Stimulated activated CD8-positive, alpha-beta memory T cell treated with anti-CD3 and anti-CD28 coated beads, Interleukin-4, amount 100 ng/mL, for 24 hours (primary cell): ENCODE measurements around the gene TGFBRAP1.
A peak's percentile ranks its signal among the peaks of the same experiment; 100 is the strongest.

Experiments
- DNase-seq: peaks from one replicate; pipeline ENCODE4 v3.0.0-alpha.2; 2020; ENCODE audit warnings: low read depth

TGFBRAP1 gene, protein sequence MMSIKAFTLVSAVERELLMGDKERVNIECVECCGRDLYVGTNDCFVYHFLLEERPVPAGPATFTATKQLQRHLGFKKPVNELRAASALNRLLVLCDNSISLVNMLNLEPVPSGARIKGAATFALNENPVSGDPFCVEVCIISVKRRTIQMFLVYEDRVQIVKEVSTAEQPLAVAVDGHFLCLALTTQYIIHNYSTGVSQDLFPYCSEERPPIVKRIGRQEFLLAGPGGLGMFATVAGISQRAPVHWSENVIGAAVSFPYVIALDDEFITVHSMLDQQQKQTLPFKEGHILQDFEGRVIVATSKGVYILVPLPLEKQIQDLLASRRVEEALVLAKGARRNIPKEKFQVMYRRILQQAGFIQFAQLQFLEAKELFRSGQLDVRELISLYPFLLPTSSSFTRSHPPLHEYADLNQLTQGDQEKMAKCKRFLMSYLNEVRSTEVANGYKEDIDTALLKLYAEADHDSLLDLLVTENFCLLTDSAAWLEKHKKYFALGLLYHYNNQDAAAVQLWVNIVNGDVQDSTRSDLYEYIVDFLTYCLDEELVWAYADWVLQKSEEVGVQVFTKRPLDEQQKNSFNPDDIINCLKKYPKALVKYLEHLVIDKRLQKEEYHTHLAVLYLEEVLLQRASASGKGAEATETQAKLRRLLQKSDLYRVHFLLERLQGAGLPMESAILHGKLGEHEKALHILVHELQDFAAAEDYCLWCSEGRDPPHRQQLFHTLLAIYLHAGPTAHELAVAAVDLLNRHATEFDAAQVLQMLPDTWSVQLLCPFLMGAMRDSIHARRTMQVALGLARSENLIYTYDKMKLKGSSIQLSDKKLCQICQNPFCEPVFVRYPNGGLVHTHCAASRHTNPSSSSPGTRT

DNA sequence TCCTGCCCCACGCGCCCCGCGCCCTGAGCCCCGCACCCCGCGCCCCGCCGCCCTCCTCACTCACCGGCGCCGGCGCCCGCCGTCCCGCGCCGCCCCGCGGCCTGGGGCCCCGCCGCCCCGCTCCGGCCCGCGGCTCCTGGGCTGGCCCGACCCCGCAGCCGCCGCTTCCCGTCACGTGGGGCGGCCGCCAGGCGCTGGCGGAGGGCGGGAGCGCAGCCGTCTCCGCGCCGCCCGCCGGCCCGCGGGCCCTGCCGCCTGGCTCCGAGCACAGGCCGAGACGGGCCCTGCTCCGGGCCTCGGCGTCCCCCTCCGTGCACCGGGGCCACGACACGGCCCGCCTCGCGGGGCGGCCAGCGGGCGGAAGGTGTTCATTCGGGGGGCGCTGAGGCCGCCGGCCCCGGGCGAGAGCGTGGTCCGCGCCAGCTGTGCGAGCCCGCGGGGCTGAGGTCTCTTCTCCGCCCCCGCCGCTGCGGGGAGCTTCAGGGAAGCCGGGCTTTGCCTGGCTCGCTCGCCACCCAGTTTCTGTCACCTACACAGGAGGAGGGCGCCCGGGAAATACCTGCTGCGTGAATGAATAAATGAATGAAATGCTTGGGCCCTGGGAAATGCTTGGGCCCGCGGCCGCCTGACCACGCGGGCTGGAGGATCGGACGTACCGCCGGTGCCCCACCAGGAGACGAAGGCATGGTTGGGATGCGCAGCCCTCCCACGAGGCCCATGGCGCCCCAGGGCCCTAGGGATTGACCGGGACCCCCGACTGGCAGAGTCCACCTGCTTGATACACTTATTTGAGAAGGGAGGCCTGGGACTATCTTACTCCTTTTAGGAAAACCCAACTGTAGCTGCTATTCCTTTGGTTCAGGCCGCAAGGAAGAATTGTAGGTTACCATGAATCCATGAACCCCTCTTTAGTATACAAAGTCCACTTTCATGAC, at the start of gene TGFBRAP1:
Gene TGFBRAP1, minus strand, starts transcription at position 175 of the 935 bp plus-strand sequence. CDS start 21,434 bp downstream, outside the sequence.
- peak; percentile 38 for DNase-seq

DNA sequence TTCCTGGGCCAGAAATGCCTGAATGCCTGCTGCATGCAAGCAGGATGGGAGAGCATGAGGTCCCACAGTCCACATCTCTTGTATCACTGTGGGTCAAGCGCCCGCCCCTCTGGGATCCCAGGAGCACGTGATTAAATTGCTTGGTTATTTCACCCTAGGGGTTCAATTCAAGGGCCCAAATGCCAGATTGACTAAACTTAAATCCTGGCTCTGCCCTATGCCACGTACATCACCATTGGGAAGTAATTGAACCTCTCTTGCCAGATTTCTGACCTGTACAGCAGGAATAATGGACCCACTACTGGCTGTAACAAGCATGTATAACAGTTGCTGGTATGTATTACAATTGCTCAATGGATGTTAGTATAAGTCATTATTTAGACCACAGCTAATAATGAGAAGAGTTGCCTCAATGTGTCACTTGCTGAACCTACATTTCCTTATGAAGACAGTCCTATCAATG, 49.4 kb upstream of the TGFBRAP1 start:
- DNase-seq, result no peak

DNA sequence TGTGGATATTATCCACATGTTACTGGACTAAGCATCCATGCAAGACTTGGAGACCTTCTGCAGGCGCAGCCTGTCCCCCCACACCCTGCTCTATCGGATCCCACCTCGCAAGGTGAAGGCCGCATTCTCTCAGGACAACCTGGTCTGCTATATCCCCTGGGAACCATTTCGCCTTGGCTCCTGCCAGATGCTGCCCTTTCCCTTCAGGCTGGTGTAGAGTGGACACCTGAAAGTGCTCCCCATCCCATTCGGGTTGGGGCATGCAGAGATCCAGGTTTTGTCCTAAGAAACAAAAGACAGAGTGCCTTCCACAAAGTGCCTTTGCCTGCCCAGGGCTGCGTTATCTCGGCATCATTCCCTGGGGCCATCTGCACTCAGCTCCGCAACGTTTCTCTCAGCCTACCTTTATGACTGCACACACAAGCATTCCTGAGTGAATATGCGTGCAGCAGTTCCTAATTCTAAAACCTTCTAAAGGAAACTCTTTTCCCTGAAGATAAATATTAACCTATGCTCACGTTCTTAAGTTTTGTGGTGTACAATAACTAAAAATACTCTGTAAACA, 48.8 kb upstream of the TGFBRAP1 start:
- DNase-seq, result no peak

DNA sequence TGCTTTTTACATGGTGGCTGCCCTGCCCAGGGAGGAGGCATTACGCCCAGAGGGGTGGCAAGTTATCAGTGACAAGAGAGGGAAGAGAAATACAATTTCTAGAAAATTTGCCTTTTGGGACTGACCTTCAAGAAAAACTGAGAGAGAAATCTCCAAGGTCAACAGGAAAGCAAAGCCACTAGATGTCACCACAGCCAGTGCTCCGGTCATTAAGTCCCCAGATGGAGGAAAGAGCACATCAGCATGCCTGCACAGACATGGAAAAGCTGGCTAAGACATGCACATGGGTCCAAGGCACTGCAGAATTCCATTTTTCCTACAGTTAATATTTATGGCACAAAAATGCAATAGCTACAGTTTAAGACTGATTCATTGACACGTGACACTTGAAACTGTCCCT, 48.3 kb upstream of the TGFBRAP1 start:
- no peak for DNase-seq

DNA sequence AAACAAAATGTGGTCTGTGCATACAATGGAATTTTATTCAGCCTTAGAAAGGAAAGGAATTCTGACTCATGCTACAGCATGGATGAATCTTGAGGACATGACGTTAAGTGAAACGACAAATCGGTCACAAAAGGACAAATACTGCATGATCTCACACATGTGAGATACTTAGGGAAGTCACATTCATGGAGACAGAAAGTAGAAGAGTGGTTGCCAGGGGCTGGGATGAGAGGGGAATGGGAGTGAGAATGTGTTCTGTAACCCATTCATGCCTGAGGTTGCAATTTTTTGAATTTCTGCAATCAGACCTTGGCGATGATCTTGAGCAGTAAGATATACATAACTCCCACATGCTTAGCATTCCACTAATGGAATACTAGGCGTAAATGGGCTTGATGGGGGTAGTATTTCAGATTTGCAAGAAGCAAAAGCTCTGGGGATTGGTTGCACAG, 47.3 kb upstream of the TGFBRAP1 start:
- DNase-seq, result no peak

DNA sequence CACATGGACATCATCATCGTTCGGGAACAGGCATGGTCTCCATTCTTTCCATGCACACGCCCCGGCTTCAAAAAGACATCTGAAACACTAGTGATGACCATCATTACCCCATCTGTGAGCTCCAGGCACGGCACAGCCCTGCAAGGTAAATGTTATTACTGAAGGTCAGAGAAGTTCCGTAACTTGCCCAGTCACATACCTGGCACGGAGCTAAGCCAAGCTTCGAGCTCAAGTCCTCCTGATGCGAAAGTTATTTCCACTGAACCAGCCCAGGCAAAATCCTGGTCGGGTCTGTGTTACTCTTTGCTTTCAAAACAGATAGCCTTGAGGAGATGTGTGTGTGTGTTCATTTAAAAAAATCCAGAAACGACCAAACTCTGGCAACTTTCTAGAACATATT, 46.5 kb upstream of the TGFBRAP1 start:
- no peak for DNase-seq

DNA sequence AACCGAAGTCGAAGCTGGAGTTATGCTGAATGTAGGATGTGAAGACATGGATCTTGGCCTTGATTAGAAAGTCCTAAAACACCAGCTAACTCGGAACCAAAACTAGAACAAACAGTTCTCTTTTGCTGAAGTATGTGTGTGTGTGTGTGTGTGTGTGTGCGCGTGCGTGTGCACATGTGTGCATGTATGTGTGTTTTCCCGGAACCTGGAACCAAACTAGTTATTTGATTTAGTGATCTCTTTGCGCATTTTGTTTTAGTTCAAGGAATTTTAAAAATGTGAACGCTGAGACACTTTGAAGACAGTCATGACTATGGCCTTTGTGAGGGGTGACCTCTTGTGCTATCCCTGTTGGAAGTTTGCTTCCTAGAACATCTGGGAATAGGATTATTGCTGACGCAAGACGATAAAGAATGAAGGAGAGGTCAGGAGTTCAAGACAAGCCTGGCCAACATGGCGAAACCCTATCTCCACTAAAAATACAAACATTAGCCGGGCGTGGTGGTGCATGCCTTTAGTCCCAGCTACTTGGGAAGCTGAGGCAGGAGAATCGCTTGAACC, 45.5 kb upstream of the TGFBRAP1 start:
- no peak for DNase-seq

DNA sequence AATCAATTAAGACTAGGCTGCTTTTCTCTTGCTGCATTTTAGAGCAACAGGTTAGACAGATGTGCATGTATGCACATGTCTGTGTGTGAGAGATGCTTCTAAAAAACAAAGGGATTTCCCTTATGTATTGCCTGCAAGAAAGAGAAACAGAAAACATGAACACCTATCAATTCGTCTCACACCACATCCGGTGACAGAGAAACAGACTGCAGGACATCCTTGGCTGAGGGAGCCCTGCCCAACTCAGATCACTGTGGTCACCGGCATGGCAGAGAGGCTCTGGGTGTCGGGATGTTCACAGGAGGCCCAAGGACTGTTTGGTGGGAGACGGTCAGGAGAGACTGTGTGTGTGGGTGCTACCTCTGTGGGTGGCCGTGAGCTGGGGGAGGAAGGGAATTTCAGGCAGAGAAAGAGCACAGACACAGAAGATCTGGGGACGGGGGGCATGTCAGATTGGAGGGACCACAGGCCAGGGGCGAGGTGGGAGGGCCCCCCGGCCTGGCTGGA, 44.4 kb upstream of the TGFBRAP1 start:
- no peak for DNase-seq

DNA sequence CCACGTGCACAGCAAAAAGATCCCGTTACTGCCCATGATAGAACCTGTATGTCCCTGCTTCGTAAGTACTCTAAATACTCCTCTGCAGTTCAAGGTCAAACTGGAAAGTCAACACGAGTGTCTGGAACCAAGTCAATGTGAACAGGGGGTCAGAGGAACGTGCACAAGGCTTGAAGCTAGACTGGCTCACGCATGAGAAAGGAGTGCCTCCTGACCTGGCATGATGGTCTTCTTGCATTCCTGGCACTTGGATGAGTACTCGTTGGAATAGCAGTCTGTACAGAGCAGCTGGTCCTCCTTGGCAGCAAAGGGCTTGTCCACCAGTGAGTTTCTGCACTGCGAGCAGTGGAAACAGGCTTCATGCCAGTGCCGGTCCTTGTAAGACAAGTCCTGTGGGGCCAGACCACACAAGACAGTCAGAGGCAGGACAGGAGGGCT, 43.8 kb upstream of the TGFBRAP1 start:
- DNase-seq, result no peak

DNA sequence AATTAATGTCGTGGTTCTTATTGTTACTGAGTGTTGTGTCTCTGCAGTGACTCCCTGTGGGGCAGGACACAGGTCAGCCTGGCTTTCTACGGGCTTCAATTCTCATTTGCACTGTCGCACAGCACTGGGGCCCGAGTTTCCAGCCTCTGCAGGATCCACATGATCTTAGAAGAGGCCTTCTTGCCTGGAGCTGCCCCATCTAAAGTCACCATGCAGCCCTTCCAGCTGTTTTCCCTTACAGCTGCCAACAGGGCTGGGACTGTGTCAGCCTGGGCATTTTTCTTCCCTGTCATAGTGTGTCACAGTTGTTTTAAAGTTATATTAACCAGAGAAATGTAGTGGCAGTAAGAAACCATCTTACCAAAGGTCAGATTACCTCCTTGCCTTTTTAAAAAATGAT, 42.3 kb upstream of the TGFBRAP1 start:
- DNase-seq, result no peak

DNA sequence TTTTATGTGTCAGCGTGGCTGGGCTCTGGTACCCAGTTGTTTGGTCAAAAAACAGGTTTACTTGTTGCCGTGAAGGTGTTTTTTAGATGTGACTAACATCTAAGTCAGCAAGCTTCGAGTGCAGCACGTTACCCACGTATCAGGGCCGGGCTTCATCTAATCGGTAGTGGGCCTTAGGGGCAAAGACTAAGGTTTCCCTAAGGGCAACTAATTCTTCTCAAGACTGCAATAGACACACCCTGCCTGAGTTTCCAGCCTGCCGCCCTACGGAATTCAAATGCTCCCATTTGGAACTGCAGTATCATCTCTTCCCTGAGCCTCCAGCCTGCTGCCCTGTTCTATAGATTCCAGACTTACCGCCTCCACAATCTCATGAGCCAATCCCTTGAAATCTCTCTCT, 41.6 kb upstream of the TGFBRAP1 start:
- no peak for DNase-seq

DNA sequence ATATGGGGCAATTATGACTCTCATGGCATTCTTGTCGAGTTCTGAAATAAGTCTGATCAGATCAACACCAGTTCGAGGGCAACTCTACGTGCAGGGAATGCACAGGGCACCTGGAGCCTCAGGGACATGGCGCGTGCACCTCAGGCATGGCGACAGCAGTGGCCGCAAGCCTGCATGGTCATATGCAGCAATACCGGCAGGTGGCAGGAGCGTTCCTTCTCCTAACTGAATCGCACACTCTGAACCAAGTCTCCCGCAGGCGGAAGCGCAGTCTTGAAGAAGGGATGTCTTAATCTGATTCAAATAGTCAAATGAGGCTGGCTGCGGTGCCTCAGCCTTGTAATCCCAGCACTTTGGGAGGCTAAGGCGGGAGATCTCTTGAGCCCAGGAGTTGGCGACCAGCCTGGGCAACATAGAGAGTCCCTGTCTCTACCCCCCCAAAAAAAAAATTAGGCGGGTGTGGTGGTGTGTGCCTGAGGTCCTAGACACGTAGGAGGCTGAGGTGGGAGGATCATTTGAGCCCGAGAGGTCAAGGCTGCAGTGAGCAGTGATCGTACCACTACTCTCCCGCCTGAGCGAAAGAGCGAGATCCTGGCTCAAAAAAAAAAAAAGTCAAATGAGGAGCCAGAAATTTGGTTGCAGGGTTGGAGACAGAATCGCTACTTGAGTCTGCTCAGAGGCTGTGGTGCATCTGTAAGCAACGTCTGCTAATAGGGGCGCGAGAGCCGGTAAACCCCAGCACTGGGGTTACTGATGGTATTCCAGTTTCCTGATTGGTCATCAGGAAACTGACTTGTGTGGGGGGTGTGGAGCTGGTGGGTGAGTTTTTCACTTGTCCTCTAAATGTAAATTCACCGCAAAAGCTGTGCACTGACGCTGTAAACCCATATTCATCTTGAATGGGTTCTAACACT, 40.5 kb upstream of the TGFBRAP1 start:
- DNase-seq, result peak; percentile 79

DNA sequence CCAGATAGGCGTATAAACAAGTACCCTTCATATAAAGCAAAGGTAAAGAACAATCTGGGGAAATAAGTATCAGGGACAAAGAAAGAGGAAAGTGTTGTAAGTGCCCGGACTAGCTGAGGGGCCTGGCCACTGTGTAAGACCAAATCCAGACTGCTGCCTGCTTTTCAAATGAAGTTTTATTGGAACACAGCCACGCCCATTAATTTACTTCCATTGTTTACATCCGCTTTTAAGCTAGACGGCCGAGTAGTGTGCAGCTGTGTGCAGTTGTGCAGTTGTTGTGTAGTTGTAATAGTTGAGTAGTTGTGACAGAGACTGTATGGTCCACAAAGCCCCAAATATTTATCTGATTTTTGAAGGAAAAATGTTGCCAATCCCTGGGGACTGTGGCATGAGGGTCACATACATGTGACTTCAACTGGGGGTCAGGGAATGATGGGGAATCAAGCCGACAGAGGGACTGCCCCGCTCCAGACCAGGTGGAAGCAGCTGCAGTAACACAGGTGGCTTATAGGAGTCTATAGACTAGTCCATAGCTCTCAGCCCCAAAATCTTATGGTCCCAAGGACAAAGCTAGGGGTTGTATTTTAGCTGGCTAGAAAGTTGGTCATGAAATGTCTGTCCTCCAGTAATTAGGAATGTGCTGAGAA, 39.3 kb upstream of the TGFBRAP1 start:
- no peak for DNase-seq

DNA sequence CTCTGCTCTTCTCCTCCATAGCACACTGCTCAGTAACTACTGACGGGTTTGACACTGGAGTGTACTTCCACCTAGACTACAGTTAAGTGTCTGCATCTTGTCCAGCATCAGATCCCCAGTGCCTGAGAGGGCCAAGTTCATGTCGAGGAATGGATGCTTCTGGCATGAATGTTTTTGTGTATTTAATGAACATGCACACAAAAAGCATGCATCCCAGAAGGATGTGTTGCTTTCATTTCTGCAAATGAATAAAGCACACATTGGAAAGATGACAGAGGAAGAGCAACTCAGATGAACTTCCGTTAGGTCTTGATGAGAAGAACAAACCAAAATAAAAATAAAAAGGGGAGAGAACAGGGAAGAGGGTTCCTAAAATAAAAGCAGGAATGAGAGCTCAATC, 35.7 kb upstream of the TGFBRAP1 start:
- DNase-seq, result no peak

DNA sequence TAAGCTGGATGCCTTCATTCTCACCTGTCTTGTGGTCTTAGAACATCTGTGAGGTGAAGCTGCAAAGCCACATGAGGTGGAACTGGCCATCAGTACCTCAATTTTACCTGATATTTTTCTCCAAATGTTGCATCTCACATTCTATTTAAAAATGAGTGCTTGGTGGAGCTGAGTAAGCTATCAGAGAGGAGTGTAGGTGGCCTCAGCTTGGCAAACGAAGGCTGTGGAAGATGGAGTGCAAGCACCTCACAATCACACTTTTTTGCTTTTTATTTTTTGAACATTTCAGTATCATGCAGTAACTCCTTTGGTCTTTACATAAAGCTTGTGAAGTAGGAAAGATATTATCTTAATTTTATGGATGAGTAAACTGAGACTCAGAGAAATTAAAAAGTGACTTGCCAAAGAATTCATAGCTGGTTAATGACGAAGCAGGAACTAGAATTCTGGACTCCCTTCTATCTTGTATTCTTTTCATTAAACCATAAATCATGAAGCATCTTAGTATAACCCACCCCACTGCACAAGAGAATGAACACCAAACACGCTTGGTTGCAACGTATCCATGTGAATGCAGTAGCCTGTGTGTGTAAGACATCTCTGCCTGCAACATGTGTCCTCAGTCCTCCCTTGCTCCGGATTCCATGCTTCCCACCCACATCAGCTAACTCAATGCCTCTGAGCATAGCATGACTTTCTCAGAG, 35.1 kb upstream of the TGFBRAP1 start:
- DNase-seq, result no peak

DNA sequence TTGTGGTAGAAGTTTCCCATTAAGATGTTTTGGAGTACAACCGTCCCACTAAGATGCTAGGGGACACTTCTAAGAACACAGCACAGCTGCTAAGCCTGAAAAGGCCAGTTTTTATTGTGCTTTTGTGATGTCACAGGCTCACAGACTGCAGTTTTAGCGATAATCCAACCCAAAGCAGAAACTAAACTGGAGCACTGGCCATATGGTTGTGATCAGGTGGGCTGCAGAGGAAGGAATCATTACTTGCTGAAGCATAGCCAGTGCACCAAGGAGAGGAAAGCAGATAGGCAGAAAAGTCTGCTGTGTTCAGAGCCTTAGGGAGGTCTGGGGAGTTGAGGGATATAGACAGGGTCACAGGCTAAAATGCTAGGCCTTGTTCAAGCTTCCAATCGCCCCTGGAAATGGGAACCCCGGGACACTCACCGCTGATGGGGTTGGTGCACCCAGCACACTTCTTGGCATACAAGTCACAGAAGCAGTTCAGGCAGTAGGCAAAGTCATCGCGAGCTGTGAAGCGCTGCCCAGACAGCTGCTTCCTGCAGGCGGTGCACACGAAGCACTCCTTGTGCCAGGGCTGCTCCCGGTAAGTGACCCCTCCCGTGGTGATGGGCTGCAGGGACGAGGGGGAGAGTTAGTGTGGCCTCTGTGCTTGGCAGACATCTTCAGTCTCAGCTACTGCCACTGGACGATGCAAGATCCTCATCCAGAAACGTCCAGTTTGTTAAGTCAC, 33.5 kb upstream of the TGFBRAP1 start:
- no peak for DNase-seq

DNA sequence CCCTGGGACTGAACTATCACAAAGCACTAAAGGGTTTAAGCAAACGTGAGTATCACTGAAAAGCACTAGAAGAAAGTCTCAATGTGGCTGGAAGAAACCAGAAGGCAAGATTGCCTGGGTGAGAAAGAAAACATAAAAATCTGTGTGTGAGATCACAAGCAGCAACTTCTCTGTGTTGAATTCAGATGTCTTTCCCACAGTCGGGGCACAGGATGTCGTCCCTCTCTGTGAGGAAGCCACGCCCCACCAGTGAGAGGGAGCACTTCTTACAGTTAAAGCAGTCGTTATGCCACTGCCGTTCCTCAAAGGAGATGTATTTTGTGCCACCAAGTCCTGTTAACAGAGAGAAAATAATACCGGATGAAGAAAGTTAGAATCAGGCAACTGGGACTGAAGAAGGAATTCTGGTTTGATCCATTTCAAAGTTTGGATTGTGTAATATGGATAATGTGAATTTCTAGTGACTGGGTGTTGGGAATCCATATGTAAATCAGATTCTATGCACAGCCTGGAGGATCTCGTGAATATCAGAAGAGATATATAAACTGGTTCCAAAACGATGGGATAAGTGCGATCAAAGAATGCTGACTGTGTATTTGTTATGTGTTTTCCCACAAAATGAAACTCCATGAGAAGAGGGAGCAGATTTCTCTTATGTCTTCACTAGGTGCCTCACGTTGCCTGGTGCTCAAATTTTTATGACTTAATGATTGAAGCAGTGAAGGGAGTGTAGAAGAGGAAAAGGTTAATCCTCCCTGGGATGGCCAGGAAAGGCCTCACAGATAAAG, 31.8 kb upstream of the TGFBRAP1 start:
- DNase-seq, result no peak
